Breast epithelium (tissue), 3 donors: ENCODE data around the gene KCNS1.

Experiments
- POLR2A ChIP-seq: fragments of 450-650 bp; IDR thresholded peaks from one replicate; pipeline ENCODE4 v1.6.1; 2016; ENCODE audit warnings: antibody characterized with exemption, mild to moderate bottlenecking, moderate library complexity
- POLR2AphosphoS5 ChIP-seq, 3 donors: sonication (generic); formaldehyde crosslinking; IDR thresholded peaks; one replicate each; pipeline ENCODE4 v1.6.1; 2017; ENCODE audit warnings: antibody characterized with exemption in 3 of 3

GRCh38 chr20:45055056-45055455 lies 45.9 kb downstream of the KCNS1 start:
- TF ChIP-seq POLR2AphosphoS5 (IDR thresholded peaks at IDR 0.05): no peak
- no peak for TF ChIP-seq POLR2A
